Loucy (cell line): ENCODE results near the gene NOL9.

Source experiments
- H2AFZ ChIP-seq: fragments of 200-600 bp; sonication (generic); 2 replicates; pipeline ENCODE4 v1.6.0; 2016; ENCODE audit warnings: antibody characterized with exemption, mild to moderate bottlenecking, low read length, moderate library complexity
- H3F3A ChIP-seq: fragments of 200-600 bp; 2 replicates; pipeline ENCODE4 v1.6.0; 2016; ENCODE audit warnings: antibody characterized with exemption, low read depth, mild to moderate bottlenecking
- H3K27me3 ChIP-seq: fragments of 200-600 bp; sonication (generic); 2 replicates; pipeline ENCODE4 v1.6.1; 2014; ENCODE audit warnings: low read length, mild to moderate bottlenecking; ENCODE audit not compliant: insufficient read depth, poor library complexity, severe bottlenecking
- H3K36me3 ChIP-seq: fragments of 200-600 bp; sonication (generic); 2 replicates; pipeline ENCODE4 v1.6.1; 2016; ENCODE audit warnings: low read length; ENCODE audit not compliant: insufficient read depth
- H3K4me1 ChIP-seq: fragments of 200-600 bp; sonication (generic); 2 replicates; pipeline ENCODE4 v1.5.1; 2014; ENCODE audit warnings: low read length, mild to moderate bottlenecking; ENCODE audit not compliant: insufficient read depth, poor library complexity, severe bottlenecking
- H3K4me2 ChIP-seq: fragments of 200-600 bp; sonication (generic); 2 replicates; pipeline ENCODE4 v1.6.0; 2014; ENCODE audit warnings: antibody characterized with exemption, low read length, low read depth, mild to moderate bottlenecking; ENCODE audit not compliant: poor library complexity, severe bottlenecking
- H3K4me3 ChIP-seq: fragments of 200-600 bp; sonication (generic); 2 replicates; pipeline ENCODE4 v1.5.1; 2014; ENCODE audit warnings: low read length, mild to moderate bottlenecking, mixed read lengths; ENCODE audit not compliant: poor library complexity, severe bottlenecking
- H3K79me2 ChIP-seq: fragments of 200-600 bp; sonication (generic); 2 replicates; pipeline ENCODE4 v1.6.1; 2014; ENCODE audit warnings: low read length; ENCODE audit not compliant: insufficient read depth
- H3K9ac ChIP-seq: fragments of 200-600 bp; sonication (generic); 2 replicates; pipeline ENCODE4 v1.6.0; 2014; ENCODE audit warnings: mild to moderate bottlenecking, low read depth, low read length, moderate library complexity; ENCODE audit not compliant: poor library complexity, severe bottlenecking
- H3K9me2 ChIP-seq: fragments of 200-600 bp; sonication (generic); replicated peaks from 2 replicates; pipeline ENCODE4 v1.6.1; 2016; ENCODE audit warnings: low read depth, low read length, mixed read lengths
- H3K9me3 ChIP-seq: fragments of 200-600 bp; sonication (generic); 2 replicates; pipeline ENCODE4 v1.6.1; 2014; ENCODE audit warnings: mild to moderate bottlenecking, antibody characterized with exemption, low read length, low read depth; ENCODE audit not compliant: insufficient read depth
- H4K20me1 ChIP-seq: fragments of 200-600 bp; sonication (generic); 2 replicates; pipeline ENCODE4 v1.6.0; 2014; ENCODE audit warnings: antibody characterized with exemption, low read length, mild to moderate bottlenecking; ENCODE audit not compliant: insufficient read depth, poor library complexity, severe bottlenecking
- CTCF ChIP-seq: fragments of 200-600 bp; sonication (generic); conservative IDR thresholded peaks from 2 replicates; pipeline ENCODE4 v1.5.1; 2014; ENCODE audit warnings: mild to moderate bottlenecking, antibody characterized with exemption, low read length
- EZH2phosphoT487 ChIP-seq: fragments of 200-600 bp; IDR thresholded peaks from 2 replicates; pipeline ENCODE4 v1.6.1; 2018; ENCODE audit warnings: antibody characterized with exemption, mild to moderate bottlenecking, moderate library complexity, borderline replicate concordance

The NOL9 gene

GRCh38 chr1:6599141-6599975, 45.0 kb upstream of the NOL9 start:
- Histone ChIP-seq H2AFZ (no peak overlapping the region), H3K4me3 (peak overlapping the region; percentile 81), H3K9me2 (no peaks in the 10 kb centered on the region), H3K36me3 (peaks cover 36% of the 10 kb centered on the region; the same call in 1 of the 2 replicates), H3K4me2 (peak overlapping the region; percentile 94), H3K79me2 (peaks cover 69% of the 10 kb centered on the region), H3K4me1 (peaks cover 28% of the 10 kb centered on the region), H3K9ac (peak overlapping the region; percentile 74), H3K27me3 (no peaks in the 10 kb centered on the region), H3F3A (0 out of 2 replicates have a peak, but pooled peaks cover 5% of the 10 kb centered on the region), H4K20me1 (peaks cover 42% of the 10 kb centered on the region), H3K9me3 (no peaks in the 10 kb centered on the region)
- TF ChIP-seq EZH2phosphoT487 (no peak), CTCF (no peak)

- Histone ChIP-seq H3K79me2 (peaks cover 69% of the 10 kb centered on the region), H3K9me2 (no peaks in the 10 kb centered on the region), H3K27me3 (no peaks in the 10 kb centered on the region), H4K20me1 (peaks cover 42% of the 10 kb centered on the region), H2AFZ (no peak overlapping the region), H3K9me3 (no peaks in the 10 kb centered on the region), H3K36me3 (peaks cover 52% of the 10 kb centered on the region; the same call in 1 of the 2 replicates), H3F3A (no peaks in the 10 kb centered on the region), H3K4me3 (no peak overlapping the region), H3K4me2 (peak overlapping the region; percentile 41), H3K4me1 (peaks cover 28% of the 10 kb centered on the region), H3K9ac (no peak overlapping the region)
- TF ChIP-seq EZH2phosphoT487 = no peak
- no peak for TF ChIP-seq CTCF
Observed at GRCh38 chr1:6597777-6598131, 43.4 kb upstream of the NOL9 start.

GRCh38 chr1:6596886-6597776, 42.8 kb upstream of the NOL9 start:
- H3K4me1 ChIP-seq = peaks cover 28% of the 10 kb centered on the region
- peaks cover 42% of the 10 kb centered on the region for H4K20me1 ChIP-seq
- no peaks in the 10 kb centered on the region for H3K9me3 ChIP-seq
- peaks cover 65% of the 10 kb centered on the region for H3K79me2 ChIP-seq
- no peak overlapping the region for H2AFZ ChIP-seq
- H3K9ac ChIP-seq = no peak overlapping the region
- peaks cover 57% of the 10 kb centered on the region; the same call in 1 of the 2 replicates for H3K36me3 ChIP-seq
- H3K27me3 ChIP-seq = no peaks in the 10 kb centered on the region
- H3K4me3 ChIP-seq = peak overlapping the region; percentile 11
- TF ChIP-seq CTCF (no peak), EZH2phosphoT487 (no peak)
- peak overlapping the region; percentile 41 for H3K4me2 ChIP-seq
- H3F3A ChIP-seq = no peaks in the 10 kb centered on the region
- no peaks in the 10 kb centered on the region for H3K9me2 ChIP-seq
